CD4-positive, alpha-beta T cell (primary cell): Measurements from ENCODE around the gene PSMD5. TPM values are rescaled to one million over a fixed set of nuclear protein-coding genes. Genes with fewer than 3 reads are reported as not detected.
A peak's percentile ranks its signal among the peaks of the same experiment; 100 is the strongest.

Source experiments
- ATAC-seq: fragments of 200-7000 bp; cut with Tn5 transposase; one replicate; pipeline ENCODE4 v1.10.0; 2022; ENCODE audit warnings: mild to moderate bottlenecking; ENCODE audit not compliant: poor library complexity
- CTCF ChIA-PET: fragments of 350-600 bp; sonication (Branson Sonifier 250); formaldehyde crosslinking; loops from one replicate; lab custom pipeline; 2021; ENCODE audit warnings: antibody characterized with exemption, inconsistent platforms; lab: Charles Lee
- POLR2A ChIA-PET: fragments of 350-600 bp; sonication (Branson Sonifier 250); formaldehyde crosslinking; loops from one replicate; lab custom pipeline; 2021; ENCODE audit warnings: antibody characterized with exemption, inconsistent platforms; lab: Charles Lee
- DNase-seq, 14 experiments: peaks; one replicate each; pipeline ENCODE4 v3.0.0-alpha.2; 2013 to 2020; ENCODE audit warnings: mixed read lengths in 2 of 14
- H3K27ac ChIP-seq, 2 donors: one replicate each; pipeline versions ENCODE4 v1.5.1 to v1.7.0; 2013; ENCODE audit warnings: low read length in 2 of 2, low read depth in 1 of 2, mild to moderate bottlenecking in 1 of 2
- H3K27me3 ChIP-seq, 2 experiments: 1 replicate in 1 of 2; 2 replicates in 1 of 2; pipeline versions ENCODE4 v1.6.1 to v1.7.0; 2013; ENCODE audit warnings: low read length in 2 of 2, control low read depth in 1 of 2, mild to moderate bottlenecking in 1 of 2, moderate library complexity in 1 of 2; ENCODE audit not compliant: insufficient read depth in 2 of 2, control insufficient read depth in 1 of 2
- H3K36me3 ChIP-seq: one replicate; pipeline ENCODE4 v1.6.1; 2013; ENCODE audit warnings: low read length, control low read depth; ENCODE audit not compliant: insufficient read depth
- H3K4me1 ChIP-seq: one replicate; pipeline ENCODE4 v1.6.1; 2013; ENCODE audit warnings: low read length, control low read depth; ENCODE audit not compliant: insufficient read depth
- H3K4me3 ChIP-seq: one replicate; pipeline ENCODE4 v1.5.1; 2013; ENCODE audit warnings: mild to moderate bottlenecking, low read length, moderate library complexity
- H3K9me3 ChIP-seq, 2 experiments: 1 replicate in 1 of 2; 2 replicates in 1 of 2; pipeline versions ENCODE4 v1.6.1 to v1.7.0; 2013; ENCODE audit warnings: low read length in 2 of 2, mild to moderate bottlenecking in 2 of 2, control low read depth in 1 of 2, moderate library complexity in 1 of 2; ENCODE audit not compliant: control insufficient read depth in 1 of 2, insufficient read depth in 1 of 2
- H3K27ac Mint-ChIP-seq: one replicate; pipeline ENCODE4 v1.8.0; 2020; ENCODE audit warnings: mixed read lengths
- H3K27me3 Mint-ChIP-seq: one replicate; pipeline ENCODE4 v1.8.0; 2021; ENCODE audit warnings: mixed read lengths
- H3K36me3 Mint-ChIP-seq: one replicate; pipeline ENCODE4 v1.8.0; 2021; ENCODE audit warnings: low read depth, mixed read lengths
- H3K4me1 Mint-ChIP-seq: one replicate; pipeline ENCODE4 v1.8.0; 2021; ENCODE audit warnings: low read depth, mixed read lengths
- H3K4me3 Mint-ChIP-seq: one replicate; pipeline ENCODE4 v1.8.0; 2020; ENCODE audit warnings: mild to moderate bottlenecking, mixed read lengths
- H3K9me3 Mint-ChIP-seq: one replicate; pipeline ENCODE4 v1.8.0; 2020; ENCODE audit warnings: mixed read lengths
- CTCF ChIP-seq: fragments of 200-600 bp; IDR thresholded peaks from one replicate; pipeline ENCODE4 v1.8.0; 2022; ENCODE audit warnings: antibody characterized with exemption, mild to moderate bottlenecking
- intact Hi-C, 2 experiments: fragments of 100-400 bp; cut with DNase I in 1 of 2; cut with micrococcal nuclease in 1 of 2; formaldehyde crosslinking; loops; one replicate each; pipeline versions ENCODE4 v1.15.1 to v1.9.0; 2023 to 2025; cut with DNase I, micrococcal nuclease
- total RNA-seq, 174 experiments: library from RNA in 2 of 174; stranded (reverse) in 2 of 174; gene quantifications; one replicate each; pipeline ENCODE4 v1.2.3 and lab custom pipeline; 2021 to 2026

The PSMD5 gene
- total RNA-seq, 2 experiments from 2014 or later: 35.4 to 44.3 TPM

GRCh38 chr9:120866651-120867050 is 23.9 kb upstream of the PSMD5 start:
- Histone ChIP-seq H3K9me3 (no peaks in the 10 kb centered on the region), H3K36me3 (peaks cover 72% of the 10 kb centered on the region), H3K4me1 (peaks cover 24% of the 10 kb centered on the region), H3K27ac (no peak overlapping the region), H3K27me3 (no peaks in the 10 kb centered on the region), H3K4me3 (no peak overlapping the region)
- no peak for DNase-seq
- Mint-ChIP-seq H3K4me1 (peaks cover 11% of the 10 kb centered on the region), H3K9me3 (no peaks in the 10 kb centered on the region), H3K27ac (no peak overlapping the region), H3K36me3 (peaks cover 63% of the 10 kb centered on the region), H3K4me3 (no peak overlapping the region), H3K27me3 (no peaks in the 10 kb centered on the region)
- intact Hi-C loops: loop anchor here in 1 of 2 experiments (2.0 to 5.0 kb wide), 3 partner anchors 24 to 206 kb away; partner anchors contain the start of genes CNTRL and PSMD5
- ATAC-seq: no peak
- CTCF ChIA-PET: interaction anchor here (0.8 to 1.7 kb wide), 2 partner anchors 20 to 49 kb away, joined by 3 read pairs; no protein-coding TSS in a partner anchor
- TF ChIP-seq CTCF: no peak
- POLR2A ChIA-PET: interaction anchor here (3.6 to 4.7 kb wide), 3 partner anchors 20 to 70 kb away, joined by 24 to 68 read pairs (median 33); no protein-coding TSS in a partner anchor

- H3K4me1 Mint-ChIP-seq: peaks cover 11% of the 10 kb centered on the region
- ChIA-PET POLR2A (no interaction called here), CTCF (no interaction called here)
- no peak overlapping the region for H3K4me3 Mint-ChIP-seq
- no peak for ATAC-seq
- H3K9me3 ChIP-seq: no peaks in the 10 kb centered on the region
- no peaks in the 10 kb centered on the region for H3K27me3 ChIP-seq
- peaks cover 24% of the 10 kb centered on the region for H3K4me1 ChIP-seq
- intact Hi-C loops: loop anchor here in 1 of 2 experiments (2.0 to 5.0 kb wide), 3 partner anchors 23 to 206 kb away; partner anchors contain the start of genes CNTRL and PSMD5
- peaks cover 80% of the 10 kb centered on the region for H3K36me3 ChIP-seq
- H3K9me3 Mint-ChIP-seq: no peaks in the 10 kb centered on the region
- H3K27ac Mint-ChIP-seq: peak overlapping the region; percentile 58
- H3K4me3 ChIP-seq: no peak overlapping the region
- no peak for DNase-seq
- peaks cover 63% of the 10 kb centered on the region for H3K36me3 Mint-ChIP-seq
- no peak overlapping the region for H3K27ac ChIP-seq
- no peaks in the 10 kb centered on the region for H3K27me3 Mint-ChIP-seq
- TF ChIP-seq CTCF: no peak
Observed at GRCh38 chr9:120865809-120866208, 23.1 kb upstream of the PSMD5 start.

- H3K9me3 Mint-ChIP-seq: no peaks in the 10 kb centered on the region
- no peak overlapping the region for H3K27ac ChIP-seq
- no peak overlapping the region for H3K4me3 Mint-ChIP-seq
- CTCF ChIA-PET: no interaction called here
- H3K9me3 ChIP-seq: no peaks in the 10 kb centered on the region
- H3K4me1 ChIP-seq: peaks cover 21% of the 10 kb centered on the region
- intact Hi-C loops: loop anchor here in 1 of 2 experiments (5.0 kb wide), 2 partner anchors 192 to 207 kb away; partner anchors contain the start of gene CNTRL
- no peak for DNase-seq
- no peak for TF ChIP-seq CTCF
- peaks cover 80% of the 10 kb centered on the region for H3K36me3 ChIP-seq
- H3K27ac Mint-ChIP-seq: peak overlapping the region; percentile 58
- peaks cover 11% of the 10 kb centered on the region for H3K4me1 Mint-ChIP-seq
- no peak for ATAC-seq
- H3K27me3 Mint-ChIP-seq: no peaks in the 10 kb centered on the region
- H3K27me3 ChIP-seq: no peaks in the 10 kb centered on the region
- no peak overlapping the region for H3K4me3 ChIP-seq
- POLR2A ChIA-PET: interaction anchor here (0.6 kb wide), 1 partner anchor 22 kb away, joined by 3 read pairs; no protein-coding TSS in a partner anchor
- peaks cover 70% of the 10 kb centered on the region for H3K36me3 Mint-ChIP-seq
Observed at GRCh38 chr9:120865176-120865575, 22.5 kb upstream of the PSMD5 start.
